Panc1 (cell line): Measurements from ENCODE around the gene CARHSP1.

Experiments
- POLR2AphosphoS5 ChIP-seq: IDR thresholded peaks from 2 replicates; pipeline ENCODE4 v1.6.1; 2012; ENCODE audit warnings: mild to moderate bottlenecking, low read depth, low read length, moderate library complexity
- TCF7L2 ChIP-seq: IDR thresholded peaks from 2 replicates; pipeline ENCODE4 v1.6.1; 2011; ENCODE audit warnings: mild to moderate bottlenecking, low read depth, low read length, inconsistent platforms
- TF ChIP-seq, protein P1 (sequence below): fragments of 450-650 bp; IDR thresholded peaks from 2 replicates; pipeline ENCODE4 v1.5.1; 2017; ENCODE audit warnings: mild to moderate bottlenecking
- TF ChIP-seq, protein P2 (sequence below), 2 experiments: IDR thresholded peaks; 2 replicates each; pipeline ENCODE4 v1.6.1; 2011 to 2012; ENCODE audit warnings: low read depth in 2 of 2, control low read depth in 1 of 2, low read length in 1 of 2, mild to moderate bottlenecking in 1 of 2, moderate library complexity in 1 of 2; ENCODE audit not compliant: insufficient read depth in 1 of 2

DNA sequence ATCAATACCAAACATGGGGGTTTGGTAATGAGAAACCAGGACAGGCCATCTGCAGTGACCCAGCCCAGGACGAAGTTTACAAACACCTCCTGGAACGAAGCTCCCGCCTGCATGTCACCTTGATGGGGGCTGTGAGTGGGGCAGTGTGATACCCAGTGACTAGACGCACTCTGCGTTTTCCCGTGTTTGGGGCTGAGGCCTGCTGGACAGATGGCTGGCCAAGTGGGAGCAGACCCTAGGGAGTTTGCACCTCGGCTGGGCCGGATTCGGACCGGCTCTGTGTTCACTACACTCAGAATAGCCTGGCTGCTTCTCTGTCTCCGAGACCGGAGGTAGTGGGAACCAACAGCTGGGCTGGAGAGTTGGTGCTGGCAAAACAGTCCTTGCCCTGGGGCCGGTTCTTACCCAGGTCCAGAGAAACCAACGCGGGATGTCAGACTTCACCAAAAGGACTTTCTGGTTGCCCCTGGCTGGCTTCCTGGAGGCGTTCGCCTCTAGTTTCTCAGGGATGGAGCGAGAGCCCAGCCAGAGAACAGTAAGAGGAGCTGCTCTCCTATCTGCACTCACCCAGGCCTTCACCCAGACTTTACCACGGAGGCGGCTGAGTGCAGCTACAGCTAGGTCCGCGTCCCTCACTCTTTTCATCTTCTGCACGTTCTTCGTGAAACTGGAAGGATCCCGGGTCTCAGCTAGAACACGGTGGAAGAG, 20.4 kb downstream of the CARHSP1 start:
- TF ChIP-seq, protein P1, sequence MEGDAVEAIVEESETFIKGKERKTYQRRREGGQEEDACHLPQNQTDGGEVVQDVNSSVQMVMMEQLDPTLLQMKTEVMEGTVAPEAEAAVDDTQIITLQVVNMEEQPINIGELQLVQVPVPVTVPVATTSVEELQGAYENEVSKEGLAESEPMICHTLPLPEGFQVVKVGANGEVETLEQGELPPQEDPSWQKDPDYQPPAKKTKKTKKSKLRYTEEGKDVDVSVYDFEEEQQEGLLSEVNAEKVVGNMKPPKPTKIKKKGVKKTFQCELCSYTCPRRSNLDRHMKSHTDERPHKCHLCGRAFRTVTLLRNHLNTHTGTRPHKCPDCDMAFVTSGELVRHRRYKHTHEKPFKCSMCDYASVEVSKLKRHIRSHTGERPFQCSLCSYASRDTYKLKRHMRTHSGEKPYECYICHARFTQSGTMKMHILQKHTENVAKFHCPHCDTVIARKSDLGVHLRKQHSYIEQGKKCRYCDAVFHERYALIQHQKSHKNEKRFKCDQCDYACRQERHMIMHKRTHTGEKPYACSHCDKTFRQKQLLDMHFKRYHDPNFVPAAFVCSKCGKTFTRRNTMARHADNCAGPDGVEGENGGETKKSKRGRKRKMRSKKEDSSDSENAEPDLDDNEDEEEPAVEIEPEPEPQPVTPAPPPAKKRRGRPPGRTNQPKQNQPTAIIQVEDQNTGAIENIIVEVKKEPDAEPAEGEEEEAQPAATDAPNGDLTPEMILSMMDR: no peak
- TF ChIP-seq, protein P2, sequence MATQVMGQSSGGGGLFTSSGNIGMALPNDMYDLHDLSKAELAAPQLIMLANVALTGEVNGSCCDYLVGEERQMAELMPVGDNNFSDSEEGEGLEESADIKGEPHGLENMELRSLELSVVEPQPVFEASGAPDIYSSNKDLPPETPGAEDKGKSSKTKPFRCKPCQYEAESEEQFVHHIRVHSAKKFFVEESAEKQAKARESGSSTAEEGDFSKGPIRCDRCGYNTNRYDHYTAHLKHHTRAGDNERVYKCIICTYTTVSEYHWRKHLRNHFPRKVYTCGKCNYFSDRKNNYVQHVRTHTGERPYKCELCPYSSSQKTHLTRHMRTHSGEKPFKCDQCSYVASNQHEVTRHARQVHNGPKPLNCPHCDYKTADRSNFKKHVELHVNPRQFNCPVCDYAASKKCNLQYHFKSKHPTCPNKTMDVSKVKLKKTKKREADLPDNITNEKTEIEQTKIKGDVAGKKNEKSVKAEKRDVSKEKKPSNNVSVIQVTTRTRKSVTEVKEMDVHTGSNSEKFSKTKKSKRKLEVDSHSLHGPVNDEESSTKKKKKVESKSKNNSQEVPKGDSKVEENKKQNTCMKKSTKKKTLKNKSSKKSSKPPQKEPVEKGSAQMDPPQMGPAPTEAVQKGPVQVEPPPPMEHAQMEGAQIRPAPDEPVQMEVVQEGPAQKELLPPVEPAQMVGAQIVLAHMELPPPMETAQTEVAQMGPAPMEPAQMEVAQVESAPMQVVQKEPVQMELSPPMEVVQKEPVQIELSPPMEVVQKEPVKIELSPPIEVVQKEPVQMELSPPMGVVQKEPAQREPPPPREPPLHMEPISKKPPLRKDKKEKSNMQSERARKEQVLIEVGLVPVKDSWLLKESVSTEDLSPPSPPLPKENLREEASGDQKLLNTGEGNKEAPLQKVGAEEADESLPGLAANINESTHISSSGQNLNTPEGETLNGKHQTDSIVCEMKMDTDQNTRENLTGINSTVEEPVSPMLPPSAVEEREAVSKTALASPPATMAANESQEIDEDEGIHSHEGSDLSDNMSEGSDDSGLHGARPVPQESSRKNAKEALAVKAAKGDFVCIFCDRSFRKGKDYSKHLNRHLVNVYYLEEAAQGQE (IDR thresholded peaks at IDR 0.05; ENCODE audit: insufficient read depth in 1 of 2, low read depth in 2 of 2, low read length in 1 of 2): no peak
- TF ChIP-seq POLR2AphosphoS5 (0 out of 2 replicates have a peak, but pooled peaks have one; percentile 24), TCF7L2 (no peak)
